HG02973 (cell line): ENCODE results near the gene SOBP.

ENCODE experiments used
- ATAC-seq: cut with Tn5 transposase; IDR thresholded peaks from one replicate; pipeline ENCODE4 v1.9.1; 2021; ENCODE audit warnings: moderate library complexity; ENCODE audit not compliant: unreplicated experiment

SOBP gene

DNA sequence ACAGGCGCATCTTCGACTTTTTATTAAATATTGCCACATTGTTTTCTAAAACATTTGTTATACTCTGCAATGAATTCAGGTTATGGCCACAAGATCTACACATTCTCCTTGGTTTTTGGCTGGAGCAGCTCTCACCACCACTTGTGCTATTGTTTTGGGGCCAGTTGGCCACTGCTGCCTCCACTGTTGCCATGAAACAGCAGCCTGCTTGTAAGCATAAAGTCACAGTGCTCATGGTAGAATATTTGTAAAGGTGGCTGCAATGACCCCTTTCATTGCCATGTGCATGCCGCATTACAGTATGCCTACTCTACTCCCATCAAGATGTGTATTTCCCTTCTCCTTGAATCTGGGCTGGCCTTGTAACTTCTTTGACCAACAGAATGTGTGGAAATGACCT is 192.8 kb downstream of the SOBP start:
- ATAC-seq, result no peak

DNA sequence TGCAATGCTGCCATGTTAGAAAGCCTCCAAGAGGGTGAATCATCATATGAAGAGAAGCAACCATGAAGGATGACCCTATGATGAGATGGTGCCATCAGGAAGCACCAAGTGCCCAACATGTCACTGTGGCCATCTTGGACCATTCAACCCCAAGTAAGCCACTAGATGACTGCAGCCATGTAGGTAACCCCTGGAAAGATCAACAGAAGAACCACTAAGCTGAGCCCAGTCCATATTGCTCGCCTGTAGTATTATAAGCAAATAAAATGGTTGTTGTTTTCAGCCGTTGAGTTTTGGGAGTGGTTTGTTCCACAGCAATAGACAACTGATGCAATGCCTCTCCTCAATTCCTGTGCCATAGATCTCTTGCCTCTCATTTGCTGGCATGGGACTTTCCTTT is 193.3 kb downstream of the SOBP start:
- ATAC-seq, result no peak

DNA sequence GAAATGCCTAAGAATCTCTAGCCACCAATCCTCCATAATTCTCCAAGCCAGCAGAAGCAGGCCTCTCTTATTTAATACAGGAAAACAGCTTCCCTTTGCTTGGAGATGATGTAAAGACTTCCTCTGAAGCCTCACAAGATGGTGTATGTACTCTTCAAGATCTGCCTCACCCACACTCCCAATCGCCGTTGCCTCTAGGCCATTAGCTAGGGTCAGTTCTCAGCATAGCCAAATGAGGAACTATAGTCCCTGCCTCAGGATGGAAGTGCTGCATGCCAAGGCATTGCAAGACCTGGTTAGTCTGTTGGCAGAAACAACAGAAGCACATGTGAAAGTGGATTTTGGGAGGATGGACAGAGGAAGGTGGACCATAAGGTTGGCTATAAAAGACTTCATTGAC is 195.1 kb downstream of the SOBP start:
- ATAC-seq, result no peak

DNA sequence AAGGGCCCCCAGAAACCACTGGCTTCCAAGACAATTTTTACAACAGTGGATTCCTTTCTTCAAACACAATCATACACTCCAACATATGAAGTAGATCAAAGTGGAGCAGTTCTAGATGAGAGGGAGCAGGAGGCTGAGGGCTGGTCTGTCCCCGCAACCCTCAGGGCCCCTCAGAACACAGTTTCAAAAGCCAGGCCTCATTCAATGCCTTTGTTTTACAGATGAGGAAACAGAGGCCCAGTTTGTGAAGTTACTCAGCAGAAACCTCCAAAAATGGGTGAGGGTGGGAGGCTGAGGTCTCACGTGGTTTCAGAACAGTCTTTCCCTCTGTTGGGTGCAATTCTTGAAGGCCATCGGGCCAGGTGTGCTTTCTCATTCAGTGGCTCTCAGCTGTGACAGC is 199.3 kb downstream of the SOBP start:
- no peak for ATAC-seq

DNA sequence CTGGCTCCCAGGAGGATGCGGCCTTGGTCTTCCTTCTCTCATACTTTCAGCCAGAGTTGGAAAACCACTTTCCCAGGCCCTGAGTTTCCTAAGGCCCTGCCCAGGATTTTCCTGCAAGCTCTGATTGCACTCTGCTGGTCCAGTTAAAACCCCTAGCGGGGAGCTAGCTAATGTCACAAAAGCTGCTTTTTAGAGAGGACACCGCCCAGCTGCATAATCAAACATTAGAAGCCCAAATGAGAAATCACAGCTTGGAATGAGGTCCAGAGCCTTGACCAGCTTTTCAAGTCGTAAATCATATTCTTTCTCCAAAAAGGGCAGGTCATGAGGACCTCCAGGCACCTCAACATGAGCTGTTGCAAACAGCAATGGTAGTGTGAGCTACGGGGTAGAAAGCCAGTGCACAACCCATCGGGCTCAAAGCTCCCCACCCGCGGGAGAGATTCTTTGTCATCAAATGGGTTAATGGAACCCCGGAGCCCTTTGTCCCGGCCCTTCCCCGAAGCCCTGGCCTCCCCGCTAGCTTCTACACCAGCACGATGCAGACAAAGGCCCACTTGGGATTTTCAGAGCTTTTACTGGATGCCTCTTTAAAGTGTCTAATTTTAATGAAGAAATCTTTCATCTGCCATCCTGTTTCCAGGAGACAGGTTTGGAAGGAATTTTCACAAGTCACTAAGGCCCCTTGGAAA is 200.2 kb downstream of the SOBP start:
- ATAC-seq, result no peak

DNA sequence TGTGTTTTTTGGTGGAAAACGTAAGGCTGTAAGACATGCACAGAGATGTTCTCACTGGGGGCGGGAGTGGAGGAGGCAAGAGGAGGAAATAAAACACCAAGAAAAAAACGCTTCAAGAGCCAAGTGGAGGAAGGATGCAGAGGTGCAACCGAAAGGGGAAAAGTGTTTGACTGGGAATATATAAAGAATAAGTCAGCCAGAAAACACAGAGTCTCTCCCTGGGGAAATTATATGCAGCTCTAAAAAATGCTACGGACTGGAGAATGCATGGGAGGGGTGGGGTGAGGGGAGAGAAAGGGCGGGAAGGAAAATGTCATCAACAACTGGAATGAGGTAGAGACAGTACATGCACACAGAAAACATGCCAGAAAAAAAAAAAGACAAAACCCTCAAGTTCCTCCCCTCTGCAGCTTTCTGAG is 200.7 kb downstream of the SOBP start:
- no peak for ATAC-seq

DNA sequence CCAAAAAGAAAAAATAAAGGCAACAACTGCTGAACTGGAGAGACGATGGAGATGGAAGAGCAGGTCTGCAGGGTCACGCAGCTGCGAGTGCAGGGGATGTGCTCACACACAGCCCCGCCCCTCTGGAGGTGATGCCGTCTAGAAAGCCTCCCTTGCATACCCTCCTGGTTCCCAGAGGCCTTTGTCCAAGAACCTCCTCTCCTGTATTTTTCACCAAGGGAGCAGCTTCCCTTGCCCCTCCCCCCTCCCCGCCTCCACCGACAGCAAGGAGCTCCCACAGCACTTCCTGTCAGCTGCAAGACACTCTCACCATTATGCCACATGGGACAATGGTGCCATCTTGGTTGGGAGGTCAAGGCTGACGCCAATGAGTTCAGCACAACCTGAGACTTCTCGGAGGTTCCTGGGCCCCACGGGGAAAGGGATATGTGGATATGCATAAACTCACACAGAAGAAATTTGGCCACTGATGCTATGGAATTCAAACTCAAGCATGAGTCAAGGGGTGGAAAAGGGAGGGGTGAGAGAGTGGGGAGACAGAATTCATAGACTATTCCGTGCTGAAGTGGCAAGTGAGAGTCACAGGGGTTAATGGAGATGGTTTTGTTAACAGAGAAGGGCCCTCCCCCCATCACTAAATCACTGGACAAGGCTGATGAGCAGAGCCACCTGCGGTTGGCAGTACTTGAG is 201.3 kb downstream of the SOBP start:
- no peak for ATAC-seq

DNA sequence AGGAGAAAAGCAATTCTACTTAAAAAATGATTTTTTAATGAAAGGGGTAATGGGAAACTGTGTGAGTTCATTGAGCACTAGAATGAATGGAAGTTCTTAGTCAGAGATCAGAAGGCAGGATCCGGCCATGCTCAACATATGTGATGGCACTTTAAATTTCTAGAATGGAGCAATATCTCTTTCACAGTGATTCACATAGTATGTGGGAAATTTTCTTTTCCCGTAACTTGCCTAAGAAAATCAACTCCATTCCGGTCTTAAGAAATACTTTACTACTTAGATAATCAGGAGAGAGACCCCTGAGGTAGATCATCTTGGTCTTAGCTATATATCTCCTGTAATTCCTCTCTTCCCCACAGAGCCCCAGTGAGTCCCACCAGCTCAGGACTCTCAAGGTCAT is 202.4 kb downstream of the SOBP start:
- ATAC-seq, result no peak

DNA sequence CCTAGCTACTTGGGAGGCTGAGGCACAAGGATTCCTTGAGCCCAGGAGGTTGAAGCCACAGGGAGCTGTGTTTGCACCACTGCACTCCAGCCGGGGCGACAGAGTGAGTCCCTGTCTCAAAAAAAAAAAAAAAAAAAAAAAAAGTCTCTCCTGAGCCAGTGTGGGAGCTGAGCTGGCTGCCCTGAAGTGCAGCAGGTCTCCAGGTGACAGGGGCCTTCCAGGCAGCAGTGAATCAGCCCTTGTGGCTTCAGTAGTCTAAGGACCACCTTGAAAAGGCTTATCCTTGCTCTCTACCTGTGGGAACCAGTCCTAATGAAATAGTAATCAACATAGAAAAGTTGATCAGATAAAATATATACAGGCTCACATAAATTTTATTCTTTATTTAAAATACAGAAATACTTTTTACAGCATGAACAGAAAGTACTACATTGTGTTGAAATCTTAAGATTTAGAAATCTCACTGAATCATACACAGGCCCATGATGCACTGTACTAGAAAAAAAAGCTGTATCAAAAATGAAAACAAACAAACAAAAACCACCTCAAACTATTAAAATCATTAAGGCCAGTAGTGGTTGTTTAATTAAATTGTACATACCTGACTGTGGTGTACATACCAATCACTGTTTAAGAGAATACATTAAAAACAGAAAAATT is 205.3 kb downstream of the SOBP start:
- ATAC-seq, result no peak

DNA sequence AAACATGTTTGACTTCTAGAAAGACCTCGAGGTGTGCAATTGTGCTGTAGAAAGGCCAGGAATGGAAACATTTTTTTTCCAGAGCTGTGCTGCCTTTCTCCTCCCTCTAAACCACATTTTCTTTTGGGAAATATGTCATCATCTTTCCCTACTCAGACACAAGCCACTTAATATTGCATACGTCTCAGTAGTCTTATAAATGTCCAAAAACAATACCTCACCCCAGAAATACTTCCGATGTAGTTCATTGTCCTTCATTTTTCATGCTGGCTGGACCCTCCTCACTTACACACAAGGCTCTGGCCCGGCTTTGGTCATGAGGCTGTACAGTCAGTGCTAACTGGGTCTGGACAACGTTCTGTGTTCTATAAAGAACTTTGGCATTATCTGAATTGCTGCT is 207.8 kb downstream of the SOBP start:
- no peak for ATAC-seq

DNA sequence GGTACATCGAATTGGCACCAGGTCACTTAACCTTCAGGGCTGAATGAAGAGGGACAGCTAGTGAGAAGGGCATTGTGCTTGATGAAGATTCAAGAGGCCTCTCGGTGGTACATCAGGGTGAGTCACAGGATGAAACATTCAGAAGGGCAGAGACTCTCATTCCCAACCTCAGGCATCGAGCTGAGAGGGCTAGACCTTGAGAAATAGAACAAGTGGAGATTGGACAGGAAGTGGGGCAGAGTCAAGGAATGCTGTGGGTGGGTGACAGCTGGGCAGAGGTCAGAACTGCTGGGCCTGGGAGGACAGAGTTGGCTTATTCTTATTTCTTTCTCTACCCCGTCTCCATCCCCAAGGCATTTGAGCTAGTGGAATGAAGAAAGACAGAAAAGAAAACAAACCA is 208.2 kb downstream of the SOBP start:
- no peak for ATAC-seq

DNA sequence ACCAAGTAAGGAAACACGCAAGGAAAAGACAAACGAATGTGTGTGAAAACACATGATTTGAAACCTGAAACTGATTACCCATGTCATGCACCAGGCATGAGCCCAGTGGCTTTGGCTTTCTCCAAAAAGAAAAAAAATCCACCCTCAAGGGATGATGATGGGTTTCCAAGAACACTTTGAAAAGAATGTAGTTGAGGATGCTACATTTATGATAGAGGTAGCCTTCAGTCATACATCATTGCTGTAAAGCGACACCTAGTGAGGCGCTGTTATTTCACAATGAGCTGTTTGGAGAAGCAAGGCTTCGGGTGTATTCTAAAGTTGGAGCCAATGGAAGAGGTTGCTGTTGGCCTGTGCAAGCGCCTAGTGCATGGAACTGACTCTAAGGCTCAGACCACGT is 209.3 kb downstream of the SOBP start:
- no peak for ATAC-seq

DNA sequence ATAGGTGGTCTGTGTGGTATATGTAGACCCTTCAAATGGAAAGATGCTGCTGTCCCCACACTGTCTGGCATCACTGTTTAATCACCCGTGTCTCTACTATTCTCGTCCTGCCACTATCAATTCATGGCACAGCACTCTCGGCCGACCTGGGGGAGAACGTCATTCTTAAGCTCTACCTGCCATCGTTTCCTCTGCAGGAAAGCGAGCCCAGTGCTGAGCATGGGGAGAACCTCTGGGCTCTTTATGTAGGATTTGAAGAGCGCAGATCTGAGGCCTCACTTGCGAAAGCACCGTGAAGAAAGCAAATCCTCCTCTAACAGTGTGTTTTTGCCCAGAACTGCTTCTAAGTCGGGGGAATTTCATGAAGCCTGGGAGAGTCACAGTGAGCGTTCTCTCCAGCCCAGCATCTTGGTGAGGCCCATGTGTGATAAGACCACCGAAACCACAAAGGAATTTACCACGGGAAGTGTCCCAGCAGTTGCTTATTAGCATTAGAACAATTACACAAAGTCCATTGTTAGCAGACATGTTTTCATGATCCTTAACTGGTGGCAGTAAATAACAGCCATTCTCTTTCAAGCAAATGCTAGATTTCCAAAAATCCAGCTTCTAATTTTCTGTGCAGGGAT is 209.9 kb downstream of the SOBP start:
- ATAC-seq, result no peak

DNA sequence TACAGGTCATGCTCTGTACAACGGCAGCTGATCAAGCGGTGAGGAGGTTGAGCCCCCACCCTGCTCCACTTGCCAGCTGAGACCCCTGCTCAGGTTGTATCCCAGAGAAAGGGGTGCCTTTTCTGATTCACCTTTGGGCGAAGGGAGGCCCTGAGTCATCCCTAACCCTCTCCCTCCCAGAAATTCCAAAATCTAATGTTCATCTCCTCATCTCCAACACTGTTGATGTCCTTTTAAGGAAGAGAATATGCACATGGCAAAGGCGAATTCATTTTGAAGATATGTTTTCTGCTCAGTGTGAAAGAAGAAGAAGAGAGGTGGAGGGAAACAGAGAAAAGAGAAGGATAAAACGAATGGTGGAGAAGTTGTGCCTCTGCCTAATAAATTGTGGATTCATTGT is 213.7 kb downstream of the SOBP start:
- ATAC-seq, result no peak

DNA sequence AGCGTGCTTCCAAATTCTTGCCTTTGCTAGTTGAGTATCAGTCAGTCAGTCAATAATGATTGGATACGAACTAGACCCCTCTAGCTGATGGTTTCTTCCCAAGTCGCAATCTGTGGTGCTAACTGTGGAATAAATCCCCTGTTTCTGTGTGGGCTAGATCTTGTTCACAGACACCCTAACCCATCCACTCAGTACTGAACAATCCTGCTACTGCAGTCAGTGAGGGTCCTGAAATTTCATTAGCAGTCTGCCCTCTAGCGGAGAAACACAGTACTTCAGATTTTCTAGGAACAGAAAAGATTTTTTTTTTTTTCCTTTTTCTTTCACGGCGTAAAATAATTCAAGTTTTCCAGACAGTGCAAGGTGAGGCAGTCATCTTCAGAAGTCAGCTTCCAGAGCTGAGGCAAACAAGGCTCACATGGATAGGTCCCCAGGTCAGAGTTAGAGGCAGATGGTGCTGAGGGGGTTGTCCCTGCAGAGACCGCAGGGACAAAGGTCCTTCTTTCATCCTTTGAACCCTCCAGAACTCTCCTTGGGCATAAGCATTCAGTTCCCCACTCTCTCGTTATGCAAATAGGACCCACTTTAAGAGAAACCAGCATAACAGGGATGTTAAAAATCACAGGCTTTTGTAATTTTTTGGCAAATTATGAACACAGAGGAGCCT is 214.6 kb downstream of the SOBP start:
- no peak for ATAC-seq

DNA sequence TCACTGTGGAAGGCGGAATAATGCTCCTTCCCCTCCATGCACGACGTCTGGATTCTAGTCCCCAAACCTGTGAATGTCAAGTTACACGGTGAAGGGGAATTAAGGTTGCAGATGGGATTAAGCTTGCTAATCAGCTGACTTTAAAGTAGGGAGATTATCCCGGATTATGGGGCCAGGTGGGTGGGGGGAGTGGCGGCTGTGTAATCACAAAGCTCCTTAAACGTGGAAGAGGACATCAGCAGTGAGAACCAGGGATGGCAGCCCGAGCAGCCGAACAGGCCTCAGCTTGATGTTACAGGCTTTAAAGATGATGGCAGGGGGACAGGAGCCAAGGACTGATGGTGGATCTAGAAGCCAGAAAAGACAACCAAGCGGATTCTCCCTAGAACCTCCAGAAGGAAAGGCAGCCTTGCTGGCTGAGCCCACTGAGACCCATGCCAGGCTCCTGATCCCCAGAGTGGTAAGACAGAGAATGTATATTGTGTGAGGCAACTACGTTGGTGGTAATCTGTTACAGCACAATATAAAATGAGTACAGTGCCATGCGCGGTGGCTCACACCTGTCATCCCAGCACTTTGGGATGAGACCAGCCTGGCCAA is 216.7 kb downstream of the SOBP start:
- ATAC-seq, result no peak

DNA sequence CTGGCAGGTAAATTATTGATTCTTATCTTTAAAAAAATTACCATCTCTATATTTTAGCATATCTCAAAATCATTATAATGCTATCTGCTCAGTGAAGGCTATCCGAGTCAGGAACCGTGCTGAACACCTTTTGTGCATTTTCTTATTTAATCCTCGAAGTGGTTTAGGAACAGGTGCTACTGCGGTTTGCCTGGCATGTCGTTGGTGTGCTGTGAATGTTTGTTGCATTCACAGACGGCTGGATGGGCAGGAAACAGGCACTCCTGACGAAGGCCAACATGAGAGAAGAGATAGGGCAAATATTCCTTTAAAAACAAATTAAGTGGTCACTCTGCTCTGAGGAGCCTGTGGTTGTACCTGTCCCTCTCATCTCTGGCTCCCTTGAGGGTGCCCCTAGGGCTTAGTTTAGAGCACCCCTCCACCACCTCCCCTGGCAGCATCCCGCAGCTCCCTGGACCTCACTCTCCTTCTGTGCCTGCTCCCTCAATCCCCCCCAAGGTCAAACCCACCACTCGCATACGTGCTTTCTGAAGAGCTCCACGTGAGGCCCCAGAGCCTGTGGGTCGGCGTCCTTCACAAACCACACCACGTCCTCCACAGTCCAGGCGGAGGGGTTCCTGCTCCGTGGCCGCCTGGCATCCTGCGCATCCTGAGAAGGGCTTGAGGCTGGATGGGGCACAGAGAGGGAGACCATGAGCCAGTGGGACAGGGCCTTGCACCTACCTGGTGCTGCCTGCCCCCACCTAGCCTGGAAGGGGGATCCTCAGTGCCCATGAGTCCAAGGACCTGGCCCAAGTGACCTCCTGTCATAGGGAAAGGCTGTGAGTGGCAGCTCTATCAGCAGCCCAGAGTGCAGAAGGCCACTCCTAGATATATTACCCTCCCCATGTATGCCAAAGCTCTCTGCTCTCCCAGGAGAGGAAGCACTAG is 217.7 kb downstream of the SOBP start:
- ATAC-seq, result no peak

DNA sequence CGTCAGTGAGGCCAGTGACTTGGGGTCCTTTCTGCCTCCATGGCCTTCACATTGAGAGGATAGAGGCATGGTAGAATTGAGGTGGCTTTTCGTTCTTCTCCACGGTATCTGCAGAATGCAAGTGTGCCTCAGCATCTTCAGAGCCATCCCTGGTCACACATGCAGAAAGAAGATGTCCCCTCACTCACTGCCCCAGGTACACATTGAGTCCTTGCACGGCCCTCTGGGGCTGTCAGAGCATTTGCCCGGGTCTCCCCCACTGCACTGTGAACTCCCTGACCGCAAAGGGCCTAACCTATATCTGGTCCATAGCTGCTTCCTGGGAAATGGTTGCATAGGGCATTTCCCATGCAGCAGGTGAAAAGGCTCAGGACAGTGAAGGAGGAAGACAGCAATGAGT is 218.5 kb downstream of the SOBP start:
- no peak for ATAC-seq

DNA sequence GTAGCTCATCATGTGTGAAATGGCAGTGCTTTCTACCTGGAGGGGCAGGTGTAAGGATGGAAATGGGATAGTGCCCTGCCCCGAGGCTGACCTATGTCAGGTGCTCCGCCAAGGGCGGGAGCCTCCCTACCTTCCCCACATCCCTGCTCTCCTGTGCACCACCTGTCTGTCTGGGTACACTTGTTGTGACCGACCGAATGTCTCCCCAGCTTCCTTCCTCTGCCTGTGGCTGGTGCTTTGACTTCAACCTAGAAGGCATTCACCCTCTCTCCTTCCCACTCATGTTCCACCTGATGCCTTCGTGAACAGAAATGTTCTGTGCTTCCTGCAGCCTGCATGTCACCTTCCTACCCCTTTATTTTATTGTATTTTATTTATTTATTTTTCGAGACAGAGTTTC is 219.4 kb downstream of the SOBP start:
- no peak for ATAC-seq
